K562 (cell line): ENCODE results near the gene EPHA10.

Source experiments
- ADNP ChIP-seq: fragments of 200-800 bp; sonication (Bioruptor generic); IDR thresholded peaks from 2 replicates; pipeline ENCODE4 v1.6.1; 2016; ENCODE audit warnings: missing genetic modification characterization, missing compliant biosample characterization
- CHD2 ChIP-seq: IDR thresholded peaks from 2 replicates; pipeline ENCODE4 v1.6.1; 2011; ENCODE audit warnings: low read depth, low read length
- FUS ChIP-seq: fragments of 200-400 bp; formaldehyde crosslinking; optimal IDR thresholded peaks from 2 replicates; pipeline ENCODE3; 2017; ENCODE audit warnings: low read depth, low read length
- GTF2E2 ChIP-seq: fragments of 200-800 bp; sonication (Bioruptor generic); IDR thresholded peaks from 2 replicates; pipeline ENCODE4 v1.6.1; 2016; ENCODE audit warnings: missing genetic modification characterization, missing compliant biosample characterization
- LARP7 ChIP-seq: fragments of 450-650 bp; IDR thresholded peaks from 2 replicates; pipeline ENCODE4 v1.6.1; 2016
- SNRNP70 ChIP-seq: fragments of 200-400 bp; formaldehyde crosslinking; optimal IDR thresholded peaks from 2 replicates; pipeline ENCODE3; 2017; ENCODE audit warnings: low read depth, low read length
- ZFP30 ChIP-seq: fragments of 250-450 bp; sonication (Bioruptor Pico); IDR thresholded peaks from 2 replicates; pipeline ENCODE4 v1.8.0; 2022; ENCODE audit warnings: moderate library complexity, mild to moderate bottlenecking, inconsistent platforms, borderline replicate concordance
- ZNF12 ChIP-seq: sonication (generic); formaldehyde crosslinking; IDR thresholded peaks from 2 replicates; pipeline ENCODE4 v1.4.0; 2020; ENCODE audit warnings: mild to moderate bottlenecking, missing genetic modification reagents
- ZNF644 ChIP-seq: fragments of 200-800 bp; sonication (Bioruptor generic); IDR thresholded peaks from 2 replicates; pipeline ENCODE4 v1.6.1; 2016; ENCODE audit warnings: low read depth, missing genetic modification characterization, missing compliant biosample characterization

DNA sequence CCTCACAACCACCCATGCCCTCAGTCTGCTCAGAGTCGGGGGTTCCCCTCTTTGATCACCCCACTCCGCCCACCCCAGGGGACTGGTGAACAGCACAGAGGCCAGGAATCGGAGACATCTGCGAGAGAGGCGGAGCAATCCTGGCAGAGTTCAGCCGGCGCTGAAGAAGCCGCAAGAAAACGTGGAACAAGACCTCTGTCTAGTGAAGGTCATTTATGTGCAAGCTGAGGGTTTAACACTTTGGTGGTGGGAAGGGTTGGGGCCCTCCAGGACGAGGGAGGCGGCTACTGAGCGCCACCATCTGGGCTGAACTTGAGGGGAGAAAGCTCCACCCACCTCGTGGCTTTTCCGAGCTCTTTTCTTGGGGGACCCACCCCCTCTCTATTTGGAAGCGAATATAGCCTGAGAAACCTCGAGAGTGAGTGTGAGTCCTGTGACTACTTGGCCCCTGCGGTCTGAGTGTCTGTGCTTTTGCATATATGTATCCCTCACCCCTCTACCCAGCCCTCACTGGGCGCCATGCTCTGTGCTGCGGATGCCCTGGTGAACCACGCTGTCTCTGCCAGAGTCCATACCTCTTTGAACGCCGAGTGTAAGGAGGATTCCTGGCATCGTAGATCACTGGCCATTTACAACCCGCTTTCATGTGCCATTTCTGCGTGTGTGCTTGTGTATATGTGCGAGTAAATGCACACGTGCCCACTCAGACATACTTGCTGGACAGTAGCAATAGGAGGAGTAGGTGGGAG lies 1.2 kb upstream of the EPHA10 start:
- TF ChIP-seq LARP7 (no peak), ZFP30 (CRISPR knock-in tag) (no peak), FUS (no peak), ZNF12 (CRISPR knock-in tag) (no peak), ZNF644 (tag) (no peak), GTF2E2 (no peak), CHD2 (no peak), SNRNP70 (no peak), ADNP (tag) (no peak)
